Non-pigmented ciliary epithelial cell (primary cell): ENCODE measurements around the gene HM13.
"Not testable (repeated sequence)": the region's sequence is repeated elsewhere in the genome, so short reads cannot be mapped to it uniquely, and the experiment has no call there.

Experiments
- DNase-seq: peaks from one replicate; pipeline ENCODE4 v3.0.0-alpha.2; 2010; ENCODE audit warnings: low read depth

Gene HM13

GRCh38 chr20:31612271-31612640 is 98.0 kb downstream of the HM13 start:
- not testable (repeated sequence) for DNase-seq

- DNase-seq, result no peak
Observed at GRCh38 chr20:31615416-31615815, 101.2 kb downstream of the HM13 start.

- no peak for DNase-seq
Observed at GRCh38 chr20:31617432-31618104, 103.3 kb downstream of the HM13 start.
